ENCODE data around the gene ZNF536. TPM values are rescaled to one million over a fixed set of nuclear protein-coding genes. Genes with fewer than 3 reads are reported as not detected.

ZNF536 gene
- total and polyA plus RNA-seq, 9 donors = 0.13 to 0.52 (median 0.28) TPM; not detected in 4

GRCh38 chr19:30446850-30447552 is 74.8 kb downstream of the ZNF536 start:
- H3K4me1 ChIP-seq (ENCODE audit: insufficient read depth) = no peaks in the 10 kb centered on the region
- WGBS, 3 donors = 62 to 64% (median 64%) methylated on average over 10 of the region's 10 CpGs
- H3K4me3 ChIP-seq = no peak overlapping the region
- H3K27me3 ChIP-seq = no peaks in the 10 kb centered on the region
- TF ChIP-seq CTCF (IDR thresholded peaks at IDR 0.05) (no peak), POLR2A (IDR thresholded peaks at IDR 0.05) (no peak), EP300 (IDR thresholded peaks at IDR 0.05) (no peak)
- H3K36me3 ChIP-seq = no peaks in the 10 kb centered on the region
- DNase-seq = no peak
- H3K27ac ChIP-seq = no peak overlapping the region
- no peaks in the 10 kb centered on the region for H3K9me3 ChIP-seq
- intact Hi-C loops (cut with DNase I) = no loop called here

GRCh38 chr19:30447553-30447870 is 75.3 kb downstream of the ZNF536 start:
- Histone ChIP-seq H3K4me1 (ENCODE audit: insufficient read depth) (no peaks in the 10 kb centered on the region), H3K27ac (no peak overlapping the region), H3K9me3 (no peaks in the 10 kb centered on the region), H3K36me3 (no peaks in the 10 kb centered on the region), H3K4me3 (no peak overlapping the region), H3K27me3 (no peaks in the 10 kb centered on the region)
- intact Hi-C loops (cut with DNase I) = no loop called here
- 64 to 82% (median 74%) methylated on average over 4 of the region's 4 CpGs for WGBS, 3 donors
- no peak for DNase-seq
- TF ChIP-seq CTCF (IDR thresholded peaks at IDR 0.05) (no peak), POLR2A (IDR thresholded peaks at IDR 0.05) (no peak), EP300 (IDR thresholded peaks at IDR 0.05) (no peak)

GRCh38 chr19:30448386-30449077 is 76.3 kb downstream of the ZNF536 start:
- Histone ChIP-seq H3K36me3 (no peaks in the 10 kb centered on the region), H3K4me3 (no peak overlapping the region), H3K27ac (no peak overlapping the region), H3K4me1 (ENCODE audit: insufficient read depth) (no peaks in the 10 kb centered on the region), H3K27me3 (no peaks in the 10 kb centered on the region), H3K9me3 (no peaks in the 10 kb centered on the region)
- no peak for DNase-seq
- intact Hi-C loops (cut with DNase I) = no loop called here
- TF ChIP-seq POLR2A (IDR thresholded peaks at IDR 0.05) (no peak), CTCF (IDR thresholded peaks at IDR 0.05) (no peak), EP300 (IDR thresholded peaks at IDR 0.05) (no peak)
- WGBS, 3 donors = 39 to 44% (median 41%) methylated on average over 9 of the region's 9 CpGs

GRCh38 chr19:30449078-30449590 is 77.0 kb downstream of the ZNF536 start:
- Histone ChIP-seq H3K27ac (no peak overlapping the region), H3K4me3 (no peak overlapping the region), H3K9me3 (no peaks in the 10 kb centered on the region), H3K27me3 (no peaks in the 10 kb centered on the region), H3K36me3 (no peaks in the 10 kb centered on the region), H3K4me1 (ENCODE audit: insufficient read depth) (no peaks in the 10 kb centered on the region)
- intact Hi-C loops (cut with DNase I) = no loop called here
- WGBS, 3 donors = 40 to 43% (median 41%) methylated on average over 6 of the region's 6 CpGs
- TF ChIP-seq POLR2A (IDR thresholded peaks at IDR 0.05) = no peak
- TF ChIP-seq EP300 (IDR thresholded peaks at IDR 0.05) = no peak
- TF ChIP-seq CTCF (IDR thresholded peaks at IDR 0.05) = no peak
- no peak for DNase-seq

Data from ovary (tissue), 9 donors.